ENCODE results near the gene CSH2.

DNA sequence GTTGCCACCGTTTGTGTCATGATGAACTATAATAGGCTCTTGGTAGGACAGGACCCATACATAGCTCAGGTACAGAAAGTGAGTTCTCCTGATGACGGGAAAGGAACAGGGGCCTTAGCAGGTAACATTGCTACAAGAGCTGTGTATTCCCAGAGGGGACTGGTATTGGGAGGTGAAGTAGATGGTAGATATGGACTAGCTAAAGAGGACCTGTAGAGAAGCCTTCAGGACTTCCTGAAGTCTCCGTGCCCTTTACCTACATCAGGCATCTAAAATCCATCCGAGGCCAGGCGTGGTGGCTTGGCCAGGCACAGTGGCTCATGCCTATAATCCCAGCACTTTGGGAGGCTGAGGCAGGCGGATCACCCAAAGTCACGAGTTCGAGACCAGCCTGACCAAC is 18.3 kb downstream of the CSH2 start:
- TF ChIP-seq, protein P1, sequence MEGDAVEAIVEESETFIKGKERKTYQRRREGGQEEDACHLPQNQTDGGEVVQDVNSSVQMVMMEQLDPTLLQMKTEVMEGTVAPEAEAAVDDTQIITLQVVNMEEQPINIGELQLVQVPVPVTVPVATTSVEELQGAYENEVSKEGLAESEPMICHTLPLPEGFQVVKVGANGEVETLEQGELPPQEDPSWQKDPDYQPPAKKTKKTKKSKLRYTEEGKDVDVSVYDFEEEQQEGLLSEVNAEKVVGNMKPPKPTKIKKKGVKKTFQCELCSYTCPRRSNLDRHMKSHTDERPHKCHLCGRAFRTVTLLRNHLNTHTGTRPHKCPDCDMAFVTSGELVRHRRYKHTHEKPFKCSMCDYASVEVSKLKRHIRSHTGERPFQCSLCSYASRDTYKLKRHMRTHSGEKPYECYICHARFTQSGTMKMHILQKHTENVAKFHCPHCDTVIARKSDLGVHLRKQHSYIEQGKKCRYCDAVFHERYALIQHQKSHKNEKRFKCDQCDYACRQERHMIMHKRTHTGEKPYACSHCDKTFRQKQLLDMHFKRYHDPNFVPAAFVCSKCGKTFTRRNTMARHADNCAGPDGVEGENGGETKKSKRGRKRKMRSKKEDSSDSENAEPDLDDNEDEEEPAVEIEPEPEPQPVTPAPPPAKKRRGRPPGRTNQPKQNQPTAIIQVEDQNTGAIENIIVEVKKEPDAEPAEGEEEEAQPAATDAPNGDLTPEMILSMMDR (IDR thresholded peaks at IDR 0.05), result no peak
- no peak for TF ChIP-seq ZFX (IDR thresholded peaks at IDR 0.05; ENCODE audit: borderline replicate concordance)
